Measurements from ENCODE around the gene SYT17.

DNA sequence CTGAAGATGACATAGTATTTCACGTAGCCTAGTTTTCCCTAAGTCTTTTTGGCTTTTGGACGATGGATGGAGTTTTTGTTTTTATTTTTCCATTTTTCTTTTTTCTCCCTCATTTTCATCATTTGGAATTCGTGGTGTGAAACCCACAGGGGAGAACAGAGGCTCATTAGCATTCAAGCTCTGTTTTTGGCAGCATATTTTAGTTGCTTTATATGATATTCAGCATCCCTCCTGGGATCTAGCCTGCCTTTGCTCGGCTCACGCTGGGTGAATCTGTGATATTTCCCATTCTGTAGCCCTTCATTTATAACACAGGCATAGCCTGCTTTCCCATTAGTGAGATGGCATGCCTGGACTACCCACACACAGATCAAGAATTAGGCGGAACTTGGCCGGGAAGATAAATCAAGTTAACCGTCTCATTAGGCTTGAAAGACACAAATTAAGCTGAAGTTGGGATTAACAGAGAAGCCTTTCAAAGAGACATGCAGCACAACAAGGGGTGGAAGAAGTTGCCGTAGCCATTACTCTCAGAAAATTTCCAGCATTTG, 97.4 kb downstream of the SYT17 start:
- TF ChIP-seq EZH2 (IDR thresholded peaks at IDR 0.05; ENCODE audit: borderline replicate concordance, low read depth, low read length, severe bottlenecking), result no peak
- TF ChIP-seq, protein P1, sequence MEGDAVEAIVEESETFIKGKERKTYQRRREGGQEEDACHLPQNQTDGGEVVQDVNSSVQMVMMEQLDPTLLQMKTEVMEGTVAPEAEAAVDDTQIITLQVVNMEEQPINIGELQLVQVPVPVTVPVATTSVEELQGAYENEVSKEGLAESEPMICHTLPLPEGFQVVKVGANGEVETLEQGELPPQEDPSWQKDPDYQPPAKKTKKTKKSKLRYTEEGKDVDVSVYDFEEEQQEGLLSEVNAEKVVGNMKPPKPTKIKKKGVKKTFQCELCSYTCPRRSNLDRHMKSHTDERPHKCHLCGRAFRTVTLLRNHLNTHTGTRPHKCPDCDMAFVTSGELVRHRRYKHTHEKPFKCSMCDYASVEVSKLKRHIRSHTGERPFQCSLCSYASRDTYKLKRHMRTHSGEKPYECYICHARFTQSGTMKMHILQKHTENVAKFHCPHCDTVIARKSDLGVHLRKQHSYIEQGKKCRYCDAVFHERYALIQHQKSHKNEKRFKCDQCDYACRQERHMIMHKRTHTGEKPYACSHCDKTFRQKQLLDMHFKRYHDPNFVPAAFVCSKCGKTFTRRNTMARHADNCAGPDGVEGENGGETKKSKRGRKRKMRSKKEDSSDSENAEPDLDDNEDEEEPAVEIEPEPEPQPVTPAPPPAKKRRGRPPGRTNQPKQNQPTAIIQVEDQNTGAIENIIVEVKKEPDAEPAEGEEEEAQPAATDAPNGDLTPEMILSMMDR (IDR thresholded peaks at IDR 0.05; ENCODE audit: borderline replicate concordance, extremely low read depth, low read length, poor library complexity, severe bottlenecking), result no peak

Data from DND-41 (cell line).